HepG2 (cell line): ENCODE results near the gene RFX7. TPM values are rescaled to one million over a fixed set of nuclear protein-coding genes. Genes with fewer than 3 reads are reported as not detected.

Experiments used
- BRCA1 ChIP-seq: sonication (generic); formaldehyde crosslinking; IDR thresholded peaks from 2 replicates; pipeline ENCODE4 v1.4.0; 2020; ENCODE audit warnings: missing genetic modification reagents
- FOXP1 ChIP-seq, 2 experiments: fragments of 450-650 bp in 1 of 2; IDR thresholded peaks; 2 replicates each; pipeline ENCODE4 v1.6.1; 2017 to 2018; ENCODE audit warnings: antibody characterized with exemption in 1 of 2
- GATAD2A ChIP-seq: IDR thresholded peaks from 2 replicates; pipeline ENCODE4 v1.6.1; 2016
- KLF16 ChIP-seq, 2 experiments: sonication (generic) in 1 of 2; formaldehyde crosslinking in 1 of 2; IDR thresholded peaks; 2 replicates each; pipeline versions ENCODE4 v1.6.1 to v1.8.0; 2016 to 2023; ENCODE audit warnings: missing genetic modification reagents in 2 of 2, missing compliant biosample characterization in 1 of 2
- NR3C1 ChIP-seq: sonication (generic); formaldehyde crosslinking; IDR thresholded peaks from 2 replicates; pipeline ENCODE4 v1.4.0; 2020; ENCODE audit warnings: missing genetic modification reagents
- SNAPC2 ChIP-seq: sonication (generic); formaldehyde crosslinking; IDR thresholded peaks from 2 replicates; pipeline ENCODE4 v1.8.1; 2022; ENCODE audit warnings: mild to moderate bottlenecking, missing genetic modification reagents
- ZNF768 ChIP-seq: sonication (generic); formaldehyde crosslinking; IDR thresholded peaks from 2 replicates; pipeline ENCODE4 v1.4.0; 2020; ENCODE audit warnings: missing genetic modification reagents
- polyA plus RNA-seq, 8 experiments: library from polyadenylated mRNA; depleted of rRNA in 3 of 8; stranded (reverse) in 7 of 8; unstranded in 1 of 8; fragments of >200 nt; fragmentation: Illumina TruSeq in 4 of 8; extraction: Trizol in 4 of 8; gene quantifications; 2 replicates each; pipeline versions ENCODE4 v1.2.1 to v1.2.3, GENCODE V29; 2011 to 2016; ENCODE audit warnings: low read depth in 4 of 8, missing spikeins in 1 of 8, mixed read lengths in 1 of 8; ENCODE audit not compliant: insufficient read depth in 1 of 8
- total RNA-seq, 5 experiments: library from RNA; depleted of rRNA; stranded (reverse); fragments of >200 nt; fragmentation: Illumina TruSeq; extraction: Trizol; gene quantifications; 2 replicates each; pipeline ENCODE4 v1.2.3, GENCODE V29; 2016; ENCODE audit warnings: low read depth in 1 of 5
- TF ChIP-seq, protein P1 (sequence below): sonication (generic); formaldehyde crosslinking; IDR thresholded peaks from 2 replicates; pipeline ENCODE4 v1.4.0; 2020; ENCODE audit warnings: missing genetic modification reagents, mild to moderate bottlenecking, borderline replicate concordance
- TF ChIP-seq, protein P2 (sequence below): IDR thresholded peaks from 2 replicates; pipeline ENCODE4 v1.4.0; 2020; ENCODE audit warnings: mild to moderate bottlenecking, missing genetic modification reagents
- TF ChIP-seq, protein P3 (sequence below): IDR thresholded peaks from 2 replicates; pipeline ENCODE4 v1.6.1; 2016; ENCODE audit warnings: missing compliant biosample characterization, missing genetic modification reagents, borderline replicate concordance
- TF ChIP-seq, protein P4 (sequence below): sonication (generic); formaldehyde crosslinking; IDR thresholded peaks from 2 replicates; pipeline ENCODE4 v1.8.1; 2023; ENCODE audit warnings: mild to moderate bottlenecking, moderate library complexity, missing genetic modification reagents
- TF ChIP-seq, protein P5 (sequence below): sonication (generic); formaldehyde crosslinking; IDR thresholded peaks from 2 replicates; pipeline ENCODE4 v1.4.0; 2020; ENCODE audit warnings: missing genetic modification reagents, borderline replicate concordance
- TF ChIP-seq, protein P6 (sequence below): sonication (generic); formaldehyde crosslinking; IDR thresholded peaks from 2 replicates; pipeline ENCODE4 v1.9.0; 2021; ENCODE audit warnings: missing genetic modification reagents, borderline replicate concordance

RFX7 gene
- total and polyA plus RNA-seq, 2 of the 13 experiments (the other 11 are each of a cell fraction or from before 2014, with no cell fraction given): 8.5 to 10.4 TPM

DNA sequence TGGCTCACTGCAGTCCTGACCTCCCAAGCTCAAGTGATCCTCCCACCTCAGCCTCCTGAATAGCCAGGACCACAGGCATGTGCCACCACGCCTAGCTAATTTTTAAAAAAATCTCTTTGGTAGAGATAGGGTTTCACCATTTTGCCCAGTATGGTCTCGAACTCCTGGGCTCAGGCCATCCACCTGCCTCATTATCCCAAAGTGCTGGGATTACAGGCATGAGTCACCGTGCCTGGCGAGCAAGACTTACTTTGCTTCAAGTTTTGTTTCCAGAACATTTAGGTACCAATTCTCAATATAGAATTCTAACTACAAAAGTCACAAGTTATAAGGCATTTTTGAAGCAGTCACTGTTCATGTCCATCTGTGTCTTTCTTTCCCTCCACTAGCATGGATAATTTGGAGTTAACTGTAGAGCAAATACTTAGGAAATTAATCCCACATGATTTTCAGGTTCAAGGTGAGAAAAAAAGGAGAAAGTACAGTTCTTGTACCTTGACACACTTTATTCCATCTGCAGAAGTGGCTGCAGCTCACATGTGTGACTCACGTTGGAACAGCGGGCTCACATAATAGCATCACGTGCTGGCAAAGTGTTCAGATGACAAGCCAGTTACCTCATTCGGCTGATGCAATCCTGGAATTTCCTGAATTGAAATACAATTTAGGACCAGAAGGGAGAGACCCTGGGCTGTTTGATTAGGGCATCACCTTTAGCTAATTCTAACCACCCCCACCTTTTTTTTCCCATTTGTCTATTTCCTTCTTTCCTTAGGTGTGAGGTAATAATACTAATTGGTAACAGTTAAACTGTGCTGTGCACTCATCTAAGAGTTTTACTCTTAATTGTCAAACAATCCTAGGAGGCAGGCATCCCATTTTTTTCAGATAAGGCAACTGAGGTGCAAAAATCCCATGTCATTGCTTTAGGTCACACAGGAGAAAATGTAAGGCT lies 203.3 kb downstream of the RFX7 start (continued):
- TF ChIP-seq, protein P1, sequence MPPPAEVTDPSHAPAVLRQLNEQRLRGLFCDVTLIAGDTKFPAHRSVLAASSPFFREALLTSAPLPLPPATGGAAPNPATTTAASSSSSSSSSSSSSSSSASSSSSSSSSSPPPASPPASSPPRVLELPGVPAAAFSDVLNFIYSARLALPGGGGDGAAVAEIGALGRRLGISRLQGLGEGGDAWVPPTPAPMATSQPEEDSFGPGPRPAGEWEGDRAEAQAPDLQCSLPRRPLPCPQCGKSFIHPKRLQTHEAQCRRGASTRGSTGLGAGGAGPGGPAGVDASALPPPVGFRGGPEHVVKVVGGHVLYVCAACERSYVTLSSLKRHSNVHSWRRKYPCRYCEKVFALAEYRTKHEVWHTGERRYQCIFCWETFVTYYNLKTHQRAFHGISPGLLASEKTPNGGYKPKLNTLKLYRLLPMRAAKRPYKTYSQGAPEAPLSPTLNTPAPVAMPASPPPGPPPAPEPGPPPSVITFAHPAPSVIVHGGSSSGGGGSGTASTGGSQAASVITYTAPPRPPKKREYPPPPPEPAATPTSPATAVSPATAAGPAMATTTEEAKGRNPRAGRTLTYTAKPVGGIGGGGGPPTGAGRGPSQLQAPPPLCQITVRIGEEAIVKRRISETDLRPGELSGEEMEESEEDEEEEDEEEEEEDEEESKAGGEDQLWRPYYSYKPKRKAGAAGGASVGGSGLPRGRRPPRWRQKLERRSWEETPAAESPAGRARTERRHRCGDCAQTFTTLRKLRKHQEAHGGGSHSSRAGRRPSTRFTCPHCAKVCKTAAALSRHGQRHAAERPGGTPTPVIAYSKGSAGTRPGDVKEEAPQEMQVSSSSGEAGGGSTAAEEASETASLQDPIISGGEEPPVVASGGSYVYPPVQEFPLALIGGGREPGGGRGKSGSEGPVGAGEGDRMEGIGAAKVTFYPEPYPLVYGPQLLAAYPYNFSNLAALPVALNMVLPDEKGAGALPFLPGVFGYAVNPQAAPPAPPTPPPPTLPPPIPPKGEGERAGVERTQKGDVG: no peak
- TF ChIP-seq SNAPC2 (CRISPR knock-in tag): no peak
- no peak for TF ChIP-seq NR3C1 (CRISPR knock-in tag)
- TF ChIP-seq, protein P2, sequence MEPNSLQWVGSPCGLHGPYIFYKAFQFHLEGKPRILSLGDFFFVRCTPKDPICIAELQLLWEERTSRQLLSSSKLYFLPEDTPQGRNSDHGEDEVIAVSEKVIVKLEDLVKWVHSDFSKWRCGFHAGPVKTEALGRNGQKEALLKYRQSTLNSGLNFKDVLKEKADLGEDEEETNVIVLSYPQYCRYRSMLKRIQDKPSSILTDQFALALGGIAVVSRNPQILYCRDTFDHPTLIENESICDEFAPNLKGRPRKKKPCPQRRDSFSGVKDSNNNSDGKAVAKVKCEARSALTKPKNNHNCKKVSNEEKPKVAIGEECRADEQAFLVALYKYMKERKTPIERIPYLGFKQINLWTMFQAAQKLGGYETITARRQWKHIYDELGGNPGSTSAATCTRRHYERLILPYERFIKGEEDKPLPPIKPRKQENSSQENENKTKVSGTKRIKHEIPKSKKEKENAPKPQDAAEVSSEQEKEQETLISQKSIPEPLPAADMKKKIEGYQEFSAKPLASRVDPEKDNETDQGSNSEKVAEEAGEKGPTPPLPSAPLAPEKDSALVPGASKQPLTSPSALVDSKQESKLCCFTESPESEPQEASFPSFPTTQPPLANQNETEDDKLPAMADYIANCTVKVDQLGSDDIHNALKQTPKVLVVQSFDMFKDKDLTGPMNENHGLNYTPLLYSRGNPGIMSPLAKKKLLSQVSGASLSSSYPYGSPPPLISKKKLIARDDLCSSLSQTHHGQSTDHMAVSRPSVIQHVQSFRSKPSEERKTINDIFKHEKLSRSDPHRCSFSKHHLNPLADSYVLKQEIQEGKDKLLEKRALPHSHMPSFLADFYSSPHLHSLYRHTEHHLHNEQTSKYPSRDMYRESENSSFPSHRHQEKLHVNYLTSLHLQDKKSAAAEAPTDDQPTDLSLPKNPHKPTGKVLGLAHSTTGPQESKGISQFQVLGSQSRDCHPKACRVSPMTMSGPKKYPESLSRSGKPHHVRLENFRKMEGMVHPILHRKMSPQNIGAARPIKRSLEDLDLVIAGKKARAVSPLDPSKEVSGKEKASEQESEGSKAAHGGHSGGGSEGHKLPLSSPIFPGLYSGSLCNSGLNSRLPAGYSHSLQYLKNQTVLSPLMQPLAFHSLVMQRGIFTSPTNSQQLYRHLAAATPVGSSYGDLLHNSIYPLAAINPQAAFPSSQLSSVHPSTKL (CRISPR knock-in tag): peak; percentile 95
- TF ChIP-seq, protein P3, sequence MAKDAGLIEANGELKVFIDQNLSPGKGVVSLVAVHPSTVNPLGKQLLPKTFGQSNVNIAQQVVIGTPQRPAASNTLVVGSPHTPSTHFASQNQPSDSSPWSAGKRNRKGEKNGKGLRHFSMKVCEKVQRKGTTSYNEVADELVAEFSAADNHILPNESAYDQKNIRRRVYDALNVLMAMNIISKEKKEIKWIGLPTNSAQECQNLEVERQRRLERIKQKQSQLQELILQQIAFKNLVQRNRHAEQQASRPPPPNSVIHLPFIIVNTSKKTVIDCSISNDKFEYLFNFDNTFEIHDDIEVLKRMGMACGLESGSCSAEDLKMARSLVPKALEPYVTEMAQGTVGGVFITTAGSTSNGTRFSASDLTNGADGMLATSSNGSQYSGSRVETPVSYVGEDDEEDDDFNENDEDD: peak; percentile 68; the same call in 1 of the 2 replicates
- TF ChIP-seq, protein P4, sequence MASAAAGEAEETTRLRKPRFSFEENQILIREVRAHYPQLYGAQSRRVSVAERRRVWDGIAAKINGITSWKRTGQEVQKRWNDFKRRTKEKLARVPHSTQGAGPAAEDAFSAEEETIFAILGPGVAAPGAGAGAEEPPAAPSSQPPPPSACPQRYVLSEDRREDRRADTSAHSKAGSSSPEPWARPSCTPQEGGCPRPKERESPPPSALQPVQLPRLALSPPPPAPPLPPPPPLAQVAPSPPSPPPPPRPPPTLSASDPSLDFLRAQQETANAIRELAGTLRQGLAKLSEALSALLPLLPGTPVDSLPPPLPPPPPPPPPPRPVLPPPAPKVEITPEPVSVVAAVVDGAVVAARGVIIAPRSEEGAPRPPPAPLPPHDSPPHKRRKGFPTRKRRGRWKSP (CRISPR knock-in tag): peak; percentile 78; the same call in 1 of the 2 replicates
- TF ChIP-seq, protein P5, sequence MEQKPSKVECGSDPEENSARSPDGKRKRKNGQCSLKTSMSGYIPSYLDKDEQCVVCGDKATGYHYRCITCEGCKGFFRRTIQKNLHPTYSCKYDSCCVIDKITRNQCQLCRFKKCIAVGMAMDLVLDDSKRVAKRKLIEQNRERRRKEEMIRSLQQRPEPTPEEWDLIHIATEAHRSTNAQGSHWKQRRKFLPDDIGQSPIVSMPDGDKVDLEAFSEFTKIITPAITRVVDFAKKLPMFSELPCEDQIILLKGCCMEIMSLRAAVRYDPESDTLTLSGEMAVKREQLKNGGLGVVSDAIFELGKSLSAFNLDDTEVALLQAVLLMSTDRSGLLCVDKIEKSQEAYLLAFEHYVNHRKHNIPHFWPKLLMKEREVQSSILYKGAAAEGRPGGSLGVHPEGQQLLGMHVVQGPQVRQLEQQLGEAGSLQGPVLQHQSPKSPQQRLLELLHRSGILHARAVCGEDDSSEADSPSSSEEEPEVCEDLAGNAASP (CRISPR knock-in tag): peak; percentile 42; the same call in 1 of the 2 replicates
- TF ChIP-seq ZNF768 (CRISPR knock-in tag): no peak
- no peak for TF ChIP-seq FOXP1 (IDR thresholded peaks at IDR 0.05)
- TF ChIP-seq FOXP1 (CRISPR knock-in tag; IDR thresholded peaks at IDR 0.05): no peak; the same call in 1 of the 2 replicates
- no peak for TF ChIP-seq BRCA1 (CRISPR knock-in tag)
- TF ChIP-seq, protein P6, sequence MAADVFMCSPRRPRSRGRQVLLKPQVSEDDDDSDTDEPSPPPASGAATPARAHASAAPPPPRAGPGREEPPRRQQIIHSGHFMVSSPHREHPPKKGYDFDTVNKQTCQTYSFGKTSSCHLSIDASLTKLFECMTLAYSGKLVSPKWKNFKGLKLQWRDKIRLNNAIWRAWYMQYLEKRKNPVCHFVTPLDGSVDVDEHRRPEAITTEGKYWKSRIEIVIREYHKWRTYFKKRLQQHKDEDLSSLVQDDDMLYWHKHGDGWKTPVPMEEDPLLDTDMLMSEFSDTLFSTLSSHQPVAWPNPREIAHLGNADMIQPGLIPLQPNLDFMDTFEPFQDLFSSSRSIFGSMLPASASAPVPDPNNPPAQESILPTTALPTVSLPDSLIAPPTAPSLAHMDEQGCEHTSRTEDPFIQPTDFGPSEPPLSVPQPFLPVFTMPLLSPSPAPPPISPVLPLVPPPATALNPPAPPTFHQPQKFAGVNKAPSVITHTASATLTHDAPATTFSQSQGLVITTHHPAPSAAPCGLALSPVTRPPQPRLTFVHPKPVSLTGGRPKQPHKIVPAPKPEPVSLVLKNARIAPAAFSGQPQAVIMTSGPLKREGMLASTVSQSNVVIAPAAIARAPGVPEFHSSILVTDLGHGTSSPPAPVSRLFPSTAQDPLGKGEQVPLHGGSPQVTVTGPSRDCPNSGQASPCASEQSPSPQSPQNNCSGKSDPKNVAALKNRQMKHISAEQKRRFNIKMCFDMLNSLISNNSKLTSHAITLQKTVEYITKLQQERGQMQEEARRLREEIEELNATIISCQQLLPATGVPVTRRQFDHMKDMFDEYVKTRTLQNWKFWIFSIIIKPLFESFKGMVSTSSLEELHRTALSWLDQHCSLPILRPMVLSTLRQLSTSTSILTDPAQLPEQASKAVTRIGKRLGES (CRISPR knock-in tag): peak; percentile 99
- peak in 1 of 2 experiments; percentile 93; a peak in 2 of 4 replicates for TF ChIP-seq KLF16 (CRISPR knock-in tag; IDR thresholded peaks at IDR 0.05)
- TF ChIP-seq GATAD2A (CRISPR knock-in tag): peak; percentile 93
